SJSA1 (cell line): ENCODE measurements around the gene CIAO2B. TPM values are rescaled to one million over a fixed set of nuclear protein-coding genes. Genes with fewer than 3 reads are reported as not detected.
"Not testable (repeated sequence)": the region's sequence is repeated elsewhere in the genome, so short reads cannot be mapped to it uniquely, and the experiment has no call there.

Experiments used
- DNase-seq, 2 experiments: peaks; one replicate each; pipeline ENCODE4 v3.0.0-alpha.2; 2015 to 2020; ENCODE audit warnings: low spot score in 2 of 2, low read depth in 1 of 2
- H3K27ac ChIP-seq: fragments of 250-450 bp; sonication (Bioruptor Pico); 2 replicates; pipeline ENCODE4 v1.5.1; 2020; ENCODE audit warnings: mild to moderate bottlenecking, moderate library complexity
- H3K27me3 ChIP-seq: fragments of 250-450 bp; sonication (Bioruptor Pico); replicated peaks from 2 replicates; pipeline ENCODE4 v1.5.1; 2020; ENCODE audit warnings: mild to moderate bottlenecking, moderate library complexity
- H3K36me3 ChIP-seq: fragments of 250-450 bp; sonication (Bioruptor Pico); 2 replicates; pipeline ENCODE4 v1.5.1; 2020; ENCODE audit warnings: mild to moderate bottlenecking
- H3K4me1 ChIP-seq: fragments of 250-450 bp; sonication (Bioruptor Pico); replicated peaks from 2 replicates; pipeline ENCODE4 v1.6.1; 2021; ENCODE audit warnings: mild to moderate bottlenecking
- H3K4me3 ChIP-seq: fragments of 250-450 bp; sonication (Bioruptor Pico); 2 replicates; pipeline ENCODE4 v1.5.1; 2020; ENCODE audit warnings: mild to moderate bottlenecking
- H3K9me3 ChIP-seq: fragments of 250-450 bp; sonication (Bioruptor Pico); replicated peaks from 2 replicates; pipeline ENCODE4 v1.5.1; 2020; ENCODE audit warnings: mild to moderate bottlenecking
- total RNA-seq: library from RNA; depleted of rRNA; stranded (reverse); fragments of >200 nt; shearing (Covaris generic); gene quantifications from 2 replicates; pipeline ENCODE4 v1.2.3, GENCODE V29; 2014

Gene CIAO2B
- total RNA-seq, 1 experiment from 2014 or later: 149 TPM

GRCh38 chr16:66896682-66897081, 37.5 kb downstream of the CIAO2B start:
- not testable (repeated sequence) for H3K27me3 ChIP-seq, H3K36me3 ChIP-seq, DNase-seq, H3K4me3 ChIP-seq, H3K4me1 ChIP-seq, H3K9me3 ChIP-seq, H3K27ac ChIP-seq

GRCh38 chr16:66895999-66896398, 38.2 kb downstream of the CIAO2B start:
- Histone ChIP-seq H3K4me1 (peaks cover 7% of the 10 kb centered on the region), H3K9me3 (no peaks in the 10 kb centered on the region), H3K27ac (no peak overlapping the region), H3K27me3 (no peaks in the 10 kb centered on the region), H3K36me3 (no peaks in the 10 kb centered on the region), H3K4me3 (no peak overlapping the region)
- DNase-seq: no peak

GRCh38 chr16:66895689-66895979, 38.6 kb downstream of the CIAO2B start:
- no peak overlapping the region for H3K4me3 ChIP-seq
- peaks cover 7% of the 10 kb centered on the region for H3K4me1 ChIP-seq
- no peak overlapping the region for H3K27ac ChIP-seq
- no peaks in the 10 kb centered on the region for H3K36me3 ChIP-seq
- no peaks in the 10 kb centered on the region for H3K27me3 ChIP-seq
- no peak for DNase-seq
- H3K9me3 ChIP-seq: no peaks in the 10 kb centered on the region

GRCh38 chr16:66894948-66895688, 39.1 kb downstream of the CIAO2B start:
- Histone ChIP-seq H3K4me3 (no peak overlapping the region), H3K4me1 (peaks cover 3% of the 10 kb centered on the region), H3K9me3 (no peaks in the 10 kb centered on the region), H3K36me3 (no peaks in the 10 kb centered on the region), H3K27me3 (no peaks in the 10 kb centered on the region), H3K27ac (no peak overlapping the region)
- peak; percentile 54 to 67 for DNase-seq

GRCh38 chr16:66894055-66894454, 40.1 kb downstream of the CIAO2B start:
- no peak for DNase-seq
- Histone ChIP-seq H3K4me3 (no peak overlapping the region), H3K27me3 (no peaks in the 10 kb centered on the region), H3K27ac (no peak overlapping the region), H3K9me3 (no peaks in the 10 kb centered on the region), H3K4me1 (no peaks in the 10 kb centered on the region), H3K36me3 (no peaks in the 10 kb centered on the region)

GRCh38 chr16:66891797-66892196, 42.4 kb downstream of the CIAO2B start:
- no peak for DNase-seq

GRCh38 chr16:66891360-66891759, 42.8 kb downstream of the CIAO2B start:
- Histone ChIP-seq H3K27me3 (no peaks in the 10 kb centered on the region), H3K9me3 (no peaks in the 10 kb centered on the region), H3K27ac (no peak overlapping the region), H3K4me1 (peaks cover 12% of the 10 kb centered on the region), H3K36me3 (peaks cover 3% of the 10 kb centered on the region; the same call in 1 of the 2 replicates), H3K4me3 (no peak overlapping the region)
- DNase-seq: no peak

More at GRCh38 chr16:66891797-66892196, 42.4 kb downstream of the CIAO2B start:
- no peak overlapping the region for H3K4me3 ChIP-seq
- no peaks in the 10 kb centered on the region for H3K27me3 ChIP-seq
- peaks cover 7% of the 10 kb centered on the region for H3K4me1 ChIP-seq
- 0 out of 2 replicates have a peak, but pooled peaks cover under 1% of the 10 kb centered on the region for H3K36me3 ChIP-seq
- H3K27ac ChIP-seq: no peak overlapping the region
- H3K9me3 ChIP-seq: no peaks in the 10 kb centered on the region

- H3K36me3 ChIP-seq: peaks cover 5% of the 10 kb centered on the region
- peaks cover 13% of the 10 kb centered on the region for H3K4me1 ChIP-seq
- H3K27ac ChIP-seq: no peak overlapping the region
- no peaks in the 10 kb centered on the region for H3K9me3 ChIP-seq
- no peaks in the 10 kb centered on the region for H3K27me3 ChIP-seq
- DNase-seq: no peak
- no peak overlapping the region for H3K4me3 ChIP-seq
Measured at GRCh38 chr16:66890799-66891198, 43.4 kb downstream of the CIAO2B start.

GRCh38 chr16:66889622-66890021, 44.6 kb downstream of the CIAO2B start:
- Histone ChIP-seq H3K9me3 (no peaks in the 10 kb centered on the region), H3K4me1 (peaks cover 13% of the 10 kb centered on the region), H3K27me3 (no peaks in the 10 kb centered on the region), H3K36me3 (peaks cover 17% of the 10 kb centered on the region), H3K27ac (no peak overlapping the region), H3K4me3 (no peak overlapping the region)
- DNase-seq: no peak

- DNase-seq: no peak
- Histone ChIP-seq H3K9me3 (no peaks in the 10 kb centered on the region), H3K4me3 (no peak overlapping the region), H3K27me3 (no peaks in the 10 kb centered on the region), H3K4me1 (peaks cover 13% of the 10 kb centered on the region), H3K27ac (no peak overlapping the region), H3K36me3 (peaks cover 22% of the 10 kb centered on the region)
Measured at GRCh38 chr16:66888647-66889615, 45.3 kb downstream of the CIAO2B start.

- Histone ChIP-seq H3K36me3 (peaks cover 22% of the 10 kb centered on the region), H3K4me1 (peaks cover 13% of the 10 kb centered on the region), H3K9me3 (no peaks in the 10 kb centered on the region), H3K4me3 (no peak overlapping the region), H3K27ac (no peak overlapping the region), H3K27me3 (no peaks in the 10 kb centered on the region)
- DNase-seq: no peak
Measured at GRCh38 chr16:66886914-66887313, 47.3 kb downstream of the CIAO2B start.

- Histone ChIP-seq H3K27me3 (no peaks in the 10 kb centered on the region), H3K4me1 (peaks cover 13% of the 10 kb centered on the region), H3K36me3 (peaks cover 22% of the 10 kb centered on the region), H3K9me3 (no peaks in the 10 kb centered on the region), H3K4me3 (no peak overlapping the region), H3K27ac (no peak overlapping the region)
- DNase-seq: no peak
Measured at GRCh38 chr16:66886321-66886720, 47.9 kb downstream of the CIAO2B start.

GRCh38 chr16:66885491-66885890, 48.7 kb downstream of the CIAO2B start:
- no peaks in the 10 kb centered on the region for H3K27me3 ChIP-seq
- H3K27ac ChIP-seq: no peak overlapping the region
- no peak for DNase-seq
- H3K4me3 ChIP-seq: no peak overlapping the region
- no peaks in the 10 kb centered on the region for H3K9me3 ChIP-seq
- peaks cover 22% of the 10 kb centered on the region for H3K36me3 ChIP-seq
- H3K4me1 ChIP-seq: peaks cover 18% of the 10 kb centered on the region

GRCh38 chr16:66882702-66883101, 51.5 kb downstream of the CIAO2B start:
- Histone ChIP-seq H3K27me3 (no peaks in the 10 kb centered on the region), H3K27ac (no peak overlapping the region), H3K4me1 (peaks cover 22% of the 10 kb centered on the region), H3K36me3 (peaks cover 22% of the 10 kb centered on the region), H3K4me3 (no peak overlapping the region), H3K9me3 (no peaks in the 10 kb centered on the region)
- DNase-seq: no peak
